GM18951 (cell line): ENCODE measurements around the gene TRAF2.
A peak's percentile ranks its signal among the peaks of the same experiment; 100 is the strongest.

Source experiments
- POLR2A ChIP-seq: IDR thresholded peaks from 4 replicates; pipeline ENCODE4 v1.6.1; 2011; ENCODE audit warnings: mild to moderate bottlenecking; ENCODE audit not compliant: insufficient read length, insufficient read depth; ENCODE audit errors: extremely low read depth
- in situ Hi-C: fragments of 300-500 bp; cut with MboI; formaldehyde crosslinking; loops from one replicate; pipeline ENCODE4 v1.12.0; 2022; ENCODE audit warnings: low sequenced_read_pairs, mixed read lengths, inconsistent platforms; ENCODE audit not compliant: unreplicated experiment

TRAF2 gene

DNA sequence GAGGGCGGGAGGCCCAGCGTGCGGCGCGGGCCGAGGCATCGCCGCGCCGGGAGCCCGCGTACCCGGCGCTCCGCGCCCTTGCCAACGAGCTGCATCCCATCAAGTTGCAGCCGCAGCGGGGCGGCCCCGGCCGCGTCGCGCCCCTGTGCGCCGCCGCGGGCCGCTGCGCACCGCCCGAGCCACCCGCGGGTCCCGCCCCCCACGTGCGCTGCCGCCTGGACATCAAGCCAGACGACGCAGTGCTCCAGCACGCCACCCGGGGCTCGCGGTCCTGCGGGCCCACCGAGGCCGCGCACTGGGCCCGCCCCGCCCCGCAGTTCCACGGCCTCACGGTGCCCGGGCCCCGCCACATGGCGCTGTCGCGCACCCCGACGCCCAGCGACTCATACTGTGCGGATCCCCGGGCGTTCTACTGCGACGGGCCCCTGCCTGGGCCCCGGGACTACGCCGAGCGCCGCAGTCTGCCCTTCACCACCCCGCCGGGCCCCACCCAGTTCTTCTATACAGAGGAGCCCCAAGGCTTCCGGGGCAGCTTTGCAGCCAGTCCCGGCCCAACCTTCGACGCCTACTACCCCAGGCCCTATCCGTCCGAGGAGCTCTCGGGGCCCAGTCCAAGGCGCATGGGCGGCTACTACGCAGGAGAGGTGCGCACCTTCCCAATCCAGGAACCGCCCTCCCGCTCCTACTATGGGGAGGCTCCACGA lies 41.4 kb upstream of the TRAF2 start:
- no peak for TF ChIP-seq POLR2A
- in situ Hi-C loops, result no loop called here

DNA sequence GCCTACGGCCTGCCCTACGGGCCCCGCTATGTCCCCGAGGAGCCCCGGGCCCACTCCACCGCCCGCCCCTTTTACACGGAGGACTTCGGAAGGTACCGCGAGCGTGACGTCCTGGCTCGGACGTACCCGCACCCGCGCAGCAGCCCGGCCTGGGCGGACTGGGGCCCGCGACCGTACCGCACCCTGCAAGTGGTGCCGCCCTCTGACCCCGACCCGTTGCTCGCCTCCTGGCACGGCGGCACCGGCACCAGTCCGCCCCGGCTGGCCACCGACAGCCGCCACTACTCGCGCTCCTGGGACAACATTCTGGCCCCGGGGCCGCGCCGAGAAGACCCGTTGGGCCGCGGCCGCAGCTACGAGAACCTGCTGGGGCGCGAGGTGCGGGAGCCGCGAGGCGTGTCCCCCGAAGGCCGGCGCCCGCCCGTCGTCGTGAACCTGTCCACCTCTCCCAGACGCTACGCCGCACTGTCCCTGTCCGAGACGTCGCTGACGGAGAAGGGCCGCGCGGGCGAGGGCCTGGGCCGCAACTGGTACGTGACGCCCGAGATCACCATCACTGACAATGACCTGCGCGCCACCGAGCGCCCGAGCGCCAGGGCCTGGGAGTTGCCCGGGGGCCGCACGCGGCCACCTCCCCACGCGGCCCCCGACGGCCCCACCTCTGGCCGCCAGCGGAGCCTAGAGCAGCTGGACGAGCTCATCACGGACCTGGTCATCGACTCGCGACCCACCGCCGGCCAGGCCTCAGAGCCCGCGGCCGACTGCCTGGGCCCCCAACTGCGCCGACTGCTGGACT lies 40.7 kb upstream of the TRAF2 start:
- in situ Hi-C loops, result no loop called here
- no peak for TF ChIP-seq POLR2A

DNA sequence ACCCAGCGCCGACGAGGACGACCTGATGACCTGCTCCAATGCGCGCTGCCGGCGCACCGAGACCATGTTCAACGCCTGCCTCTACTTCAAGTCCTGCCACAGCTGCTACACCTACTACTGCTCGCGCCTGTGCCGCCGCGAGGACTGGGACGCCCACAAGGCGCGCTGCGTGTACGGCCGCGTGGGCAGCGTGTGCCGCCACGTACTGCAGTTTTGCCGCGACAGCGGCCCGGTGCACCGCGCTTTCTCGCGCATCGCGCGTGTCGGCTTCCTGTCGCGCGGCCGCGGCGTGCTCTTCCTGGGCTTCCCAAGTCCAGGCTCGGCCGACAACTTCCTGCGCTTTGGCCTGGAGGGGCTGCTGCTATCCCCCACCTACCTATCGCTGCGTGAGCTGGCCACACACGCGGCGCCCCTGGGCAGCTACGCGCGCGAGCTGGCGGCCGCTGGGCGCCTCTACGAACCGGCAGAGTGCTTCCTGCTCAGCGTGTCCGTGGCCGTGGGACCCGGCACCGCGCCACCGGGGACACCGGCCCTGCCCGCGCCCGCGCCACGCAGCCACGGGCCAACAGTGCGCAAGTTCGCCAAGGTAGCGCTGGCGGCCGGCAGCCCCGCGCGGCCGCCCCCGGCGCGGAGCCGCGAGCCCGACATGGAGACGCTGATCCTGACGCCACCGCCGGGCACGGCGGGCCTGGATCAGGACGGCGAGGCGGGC lies 39.8 kb upstream of the TRAF2 start:
- in situ Hi-C loops, result no loop called here
- no peak for TF ChIP-seq POLR2A

DNA sequence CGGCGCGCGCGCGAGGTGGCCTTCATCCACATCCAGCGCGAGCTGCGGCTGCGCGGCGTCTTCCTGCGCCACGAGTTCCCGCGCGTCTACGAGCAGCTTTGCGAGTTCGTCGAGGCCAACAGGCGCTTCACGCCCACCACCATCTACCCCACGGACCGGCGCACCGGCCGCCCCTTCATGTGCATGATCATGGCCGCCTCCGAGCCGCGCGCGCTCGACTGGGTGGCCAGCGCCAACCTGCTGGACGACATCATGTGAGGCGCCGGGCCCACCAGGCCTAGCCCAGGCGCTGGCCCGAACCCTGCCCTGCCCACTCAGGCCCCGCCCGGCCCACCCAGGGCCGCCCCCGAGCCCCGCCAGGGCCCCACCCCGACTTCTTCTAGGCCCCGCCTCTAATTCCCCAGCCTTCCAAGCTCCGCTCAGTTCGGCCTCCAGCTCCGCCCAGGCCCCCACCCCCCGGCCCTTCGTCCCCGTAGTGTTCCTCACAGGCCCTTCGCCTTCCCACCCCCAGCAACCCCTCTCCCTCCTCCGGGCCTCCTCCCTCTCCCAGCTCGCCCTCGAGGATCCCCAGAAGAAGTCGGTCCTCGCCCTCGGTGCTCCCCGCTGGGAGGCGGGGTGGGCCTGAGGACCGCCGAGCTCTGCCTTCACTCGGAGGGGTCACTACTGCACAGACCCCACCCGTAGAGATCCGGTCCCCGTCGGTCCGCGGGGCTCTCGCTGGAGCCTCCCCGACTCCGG lies 39.1 kb upstream of the TRAF2 start:
- no peak for TF ChIP-seq POLR2A
- in situ Hi-C loops, result no loop called here

DNA sequence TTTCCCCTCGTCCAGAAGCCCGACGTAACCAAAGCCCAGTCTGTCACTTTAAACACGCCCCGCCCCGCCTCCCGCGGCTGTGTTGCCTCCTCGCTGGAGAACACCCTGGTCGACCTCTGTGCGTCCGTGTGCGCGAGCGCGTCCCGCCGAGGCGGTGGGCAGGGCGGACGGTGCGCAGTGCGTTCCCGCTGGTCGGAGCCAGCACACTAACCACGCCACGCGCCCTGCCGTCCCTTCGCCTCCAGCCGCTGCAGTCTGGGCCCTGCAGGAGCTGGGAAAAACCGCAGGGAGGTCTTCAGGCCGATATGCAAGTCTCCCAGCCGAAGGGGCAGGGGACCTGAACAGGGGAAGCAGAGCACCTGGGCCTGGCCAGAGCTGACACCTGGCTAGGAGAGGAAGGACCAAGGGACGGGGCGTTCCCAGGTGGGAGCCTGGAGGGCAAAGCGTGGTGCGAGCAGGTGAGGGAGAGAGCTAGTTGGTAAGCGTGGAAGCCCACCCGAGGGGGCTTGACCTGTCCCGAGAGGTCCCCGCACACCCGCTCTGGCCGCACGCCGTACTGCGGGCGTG lies 38.4 kb upstream of the TRAF2 start:
- in situ Hi-C loops, result no loop called here
- TF ChIP-seq POLR2A, result peak; percentile 67

DNA sequence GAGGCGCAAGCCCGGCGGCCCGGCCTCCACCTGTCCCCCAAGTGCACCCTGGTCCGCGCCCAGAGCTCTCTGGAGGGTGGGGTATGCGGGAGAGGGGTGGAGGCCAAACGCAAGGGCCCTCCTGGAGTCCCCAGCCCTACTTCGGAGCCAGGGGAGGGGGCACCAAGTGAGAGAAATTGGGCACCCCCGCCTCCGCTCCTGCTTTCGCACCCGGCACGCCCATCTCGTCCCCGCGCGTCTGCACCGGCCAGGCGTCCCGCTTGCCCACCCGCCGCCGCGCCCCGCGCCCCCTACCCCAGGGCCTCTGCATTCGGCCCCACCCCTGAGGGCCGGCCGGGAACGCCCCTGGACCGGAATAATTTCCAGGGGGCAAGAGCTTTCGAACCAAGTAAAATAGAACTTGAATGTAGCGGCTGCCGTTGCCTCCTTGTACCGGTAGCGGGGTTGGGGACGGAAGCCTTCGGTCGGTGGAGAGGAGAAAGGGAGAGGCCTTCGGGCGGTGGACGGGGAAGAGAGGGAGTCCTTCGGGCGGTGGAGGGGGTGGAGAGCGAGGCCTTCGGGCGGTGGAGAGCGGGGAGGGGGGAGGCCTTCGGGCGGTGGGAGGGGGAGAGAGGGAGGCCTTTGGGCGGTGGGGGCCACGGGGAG lies 37.8 kb upstream of the TRAF2 start:
- in situ Hi-C loops, result no loop called here
- TF ChIP-seq POLR2A, result no peak

DNA sequence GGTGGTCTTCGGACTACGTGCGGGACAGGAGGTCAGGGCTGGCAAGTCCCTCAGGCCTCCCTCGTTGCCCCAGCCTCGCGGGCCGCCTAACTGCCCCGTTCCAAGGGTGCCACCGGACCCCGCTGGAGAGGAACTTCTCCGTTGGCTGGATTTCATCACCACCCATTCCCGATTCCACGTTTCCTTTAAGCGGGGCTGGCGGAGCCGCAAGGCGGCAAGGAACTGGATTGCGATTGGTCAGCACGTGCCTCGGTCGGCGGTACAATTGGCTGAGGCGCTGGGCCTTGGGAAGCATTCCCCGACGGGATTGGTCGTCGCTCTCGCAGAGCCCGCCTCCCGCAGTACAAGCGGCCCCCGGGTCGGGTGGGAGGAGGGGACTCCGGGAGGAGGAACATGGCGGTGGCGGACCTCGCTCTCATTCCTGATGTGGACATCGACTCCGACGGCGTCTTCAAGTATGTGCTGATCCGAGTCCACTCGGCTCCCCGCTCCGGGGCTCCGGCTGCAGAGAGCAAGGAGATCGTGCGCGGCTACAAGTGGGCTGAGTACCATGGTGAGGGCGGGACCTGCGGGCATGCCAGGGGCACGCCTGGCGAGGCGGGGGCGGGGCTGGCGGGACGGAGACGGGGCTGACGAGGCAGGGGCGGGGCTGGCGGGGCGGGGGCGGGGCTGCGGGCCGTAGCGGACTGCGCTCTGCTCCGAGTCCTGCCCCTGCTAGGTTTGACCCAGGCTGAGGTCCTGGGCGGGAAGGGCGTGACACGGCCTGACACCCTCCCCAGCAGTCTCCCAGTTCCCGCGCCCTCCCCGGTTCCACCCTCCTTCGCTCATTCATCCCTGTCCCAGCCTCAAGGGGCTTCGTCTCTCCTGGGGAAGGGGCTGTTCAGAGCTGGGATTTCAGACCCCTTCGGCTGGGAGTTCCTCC lies 37.0 kb upstream of the TRAF2 start, which contains the start of gene PHPT1:
PHPT1 (plus strand) TSS at position 372 of the 922 bp plus-strand sequence; CDS start at position 394, 22 bp downstream.
- in situ Hi-C loops, result no loop called here
- TF ChIP-seq POLR2A, result peak; percentile 95

DNA sequence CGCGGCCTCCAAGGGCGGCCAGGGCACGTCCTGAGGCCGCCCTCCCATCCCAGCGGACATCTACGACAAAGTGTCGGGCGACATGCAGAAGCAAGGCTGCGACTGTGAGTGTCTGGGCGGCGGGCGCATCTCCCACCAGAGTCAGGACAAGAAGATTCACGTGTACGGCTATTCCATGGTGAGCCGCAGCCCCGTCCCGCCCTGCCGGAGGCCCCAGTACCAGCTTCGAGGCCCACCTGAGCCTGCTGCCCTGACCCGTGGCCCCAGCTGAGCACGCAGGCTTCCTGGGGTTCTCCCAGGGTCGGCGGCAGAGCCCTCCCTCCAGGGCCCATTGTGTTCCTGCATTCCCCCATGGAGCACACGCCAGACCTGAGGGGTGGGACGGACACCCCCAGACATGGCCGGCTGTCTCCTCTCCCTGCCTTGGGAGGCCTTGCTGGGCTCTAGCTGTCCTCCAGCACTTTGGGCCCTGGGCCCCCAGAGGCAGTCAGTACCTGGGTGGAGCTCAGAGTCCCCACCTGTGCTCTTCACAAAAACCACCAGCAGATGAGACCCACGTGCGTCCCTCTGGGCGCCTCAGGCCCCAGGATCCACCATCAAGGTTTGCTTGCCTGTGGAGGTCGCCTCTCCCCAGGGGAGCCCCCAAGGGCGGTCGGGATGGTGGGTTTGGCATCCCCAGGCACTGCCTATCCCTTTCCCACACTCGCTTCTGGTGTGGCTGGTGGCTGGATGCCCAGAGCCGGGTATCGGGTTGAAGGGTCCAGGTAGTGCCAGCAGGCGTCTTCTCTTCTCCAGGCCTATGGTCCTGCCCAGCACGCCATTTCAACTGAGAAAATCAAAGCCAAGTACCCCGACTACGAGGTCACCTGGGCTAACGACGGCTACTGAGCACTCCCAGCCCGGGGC lies 36.1 kb upstream of the TRAF2 start:
- in situ Hi-C loops, result no loop called here

DNA sequence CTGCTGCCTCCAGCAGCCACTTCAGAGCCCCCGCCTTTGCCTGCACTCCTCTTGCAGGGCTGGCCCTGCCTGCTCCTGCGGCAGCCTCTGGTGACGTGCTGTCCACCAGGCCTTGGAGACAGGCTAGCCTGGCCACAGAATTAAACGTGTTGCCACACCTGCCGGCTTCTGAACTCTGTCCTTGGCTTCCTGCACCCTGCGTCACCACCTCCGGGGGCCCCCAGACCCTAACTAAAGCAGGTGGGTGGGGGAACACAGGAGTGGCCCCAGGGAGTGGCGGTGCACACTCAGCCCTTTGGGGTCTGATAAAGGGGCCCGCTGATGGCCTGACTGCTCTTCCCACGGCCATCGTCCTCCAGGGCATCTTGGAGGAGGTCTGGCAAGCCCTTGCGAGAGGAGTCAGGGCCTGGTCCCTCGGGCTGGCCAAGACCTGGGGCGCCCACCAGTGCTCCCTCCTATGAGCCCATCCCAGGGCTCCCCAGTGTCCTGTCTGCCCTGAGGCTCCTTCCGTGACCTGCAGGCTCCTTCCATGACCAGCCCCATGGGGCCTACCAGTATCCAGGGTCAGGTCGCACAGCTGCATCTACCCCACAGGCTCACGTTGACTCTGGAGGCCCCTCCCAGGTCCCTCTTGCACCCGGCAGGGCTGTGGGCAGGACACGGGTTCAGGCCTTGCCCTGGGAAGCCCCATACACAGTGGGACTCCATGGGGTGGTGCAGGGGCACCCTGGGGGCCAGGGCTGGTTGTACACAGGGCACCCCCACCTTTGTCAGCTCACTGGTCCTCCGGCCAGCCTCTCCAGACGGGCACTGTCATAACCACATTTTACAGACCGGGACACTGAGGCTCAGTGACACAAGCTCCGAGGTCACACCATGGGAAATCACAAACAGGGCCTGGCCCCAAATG lies 35.2 kb upstream of the TRAF2 start:
- TF ChIP-seq POLR2A, result no peak
- in situ Hi-C loops, result no loop called here

More for the DNA sequence above, 36.1 kb upstream of the TRAF2 start:
- no peak for TF ChIP-seq POLR2A
